ENCODE measurements around the gene TUBGCP6.

- peak; percentile 97; the same call in 1 of the 2 replicates for TF ChIP-seq PATZ1 (CRISPR knock-in tag; IDR thresholded peaks at IDR 0.05; ENCODE audit: borderline replicate concordance)
- TF ChIP-seq BACH2 (CRISPR knock-in tag; IDR thresholded peaks at IDR 0.05; ENCODE audit: borderline replicate concordance): no peak
- no peak for TF ChIP-seq ZFP3 (CRISPR knock-in tag; IDR thresholded peaks at IDR 0.05)
- TF ChIP-seq SNAI2 (CRISPR knock-in tag; IDR thresholded peaks at IDR 0.05): no peak
- TF ChIP-seq ZFP30 (CRISPR knock-in tag; IDR thresholded peaks at IDR 0.05): no peak
- no peak for TF ChIP-seq ISL1 (CRISPR knock-in tag; IDR thresholded peaks at IDR 0.05)
- no peak for TF ChIP-seq ZNF70 (CRISPR knock-in tag; IDR thresholded peaks at IDR 0.05)
- TF ChIP-seq PPARA (CRISPR knock-in tag; IDR thresholded peaks at IDR 0.05; ENCODE audit: borderline replicate concordance): no peak
- TF ChIP-seq ZC3H10 (CRISPR knock-in tag; IDR thresholded peaks at IDR 0.05): no peak
- TF ChIP-seq OSR1 (CRISPR knock-in tag; IDR thresholded peaks at IDR 0.05): no peak
- TF ChIP-seq CREB5 (CRISPR knock-in tag; IDR thresholded peaks at IDR 0.05; ENCODE audit: low read depth): no peak
- no peak for TF ChIP-seq ARNTL (CRISPR knock-in tag; IDR thresholded peaks at IDR 0.05; ENCODE audit: borderline replicate concordance, low read depth)
- TF ChIP-seq ESRRG (CRISPR knock-in tag; IDR thresholded peaks at IDR 0.05): no peak
Observed at GRCh38 chr22:50261615-50262459, 17.0 kb upstream of the TUBGCP6 start, which contains the start of gene MAPK12.

Measured in SK-N-SH treated with all-trans-retinoic acid at 6 μM for 48 hours (cell line).